Measurements from ENCODE around the gene AFP.
"Not testable (repeated sequence)": the region's sequence is repeated elsewhere in the genome, so short reads cannot be mapped to it uniquely, and the experiment has no call there.

The AFP gene

DNA sequence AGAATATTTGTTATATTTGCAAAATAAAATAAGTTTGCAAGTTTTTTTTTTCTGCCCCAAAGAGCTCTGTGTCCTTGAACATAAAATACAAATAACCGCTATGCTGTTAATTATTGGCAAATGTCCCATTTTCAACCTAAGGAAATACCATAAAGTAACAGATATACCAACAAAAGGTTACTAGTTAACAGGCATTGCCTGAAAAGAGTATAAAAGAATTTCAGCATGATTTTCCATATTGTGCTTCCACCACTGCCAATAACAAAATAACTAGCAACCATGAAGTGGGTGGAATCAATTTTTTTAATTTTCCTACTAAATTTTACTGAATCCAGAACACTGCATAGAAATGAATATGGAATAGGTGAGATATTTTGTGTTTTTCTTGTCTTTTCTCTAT, at the start of gene AFP:
TSS of gene AFP (plus strand) at position 238 of the 400 bp plus-strand sequence. CDS start at position 280, 42 bp downstream.
- no peak for TF ChIP-seq MYC (IDR thresholded peaks at IDR 0.05; ENCODE audit: low read depth, low read length)
- TF ChIP-seq, protein P1, sequence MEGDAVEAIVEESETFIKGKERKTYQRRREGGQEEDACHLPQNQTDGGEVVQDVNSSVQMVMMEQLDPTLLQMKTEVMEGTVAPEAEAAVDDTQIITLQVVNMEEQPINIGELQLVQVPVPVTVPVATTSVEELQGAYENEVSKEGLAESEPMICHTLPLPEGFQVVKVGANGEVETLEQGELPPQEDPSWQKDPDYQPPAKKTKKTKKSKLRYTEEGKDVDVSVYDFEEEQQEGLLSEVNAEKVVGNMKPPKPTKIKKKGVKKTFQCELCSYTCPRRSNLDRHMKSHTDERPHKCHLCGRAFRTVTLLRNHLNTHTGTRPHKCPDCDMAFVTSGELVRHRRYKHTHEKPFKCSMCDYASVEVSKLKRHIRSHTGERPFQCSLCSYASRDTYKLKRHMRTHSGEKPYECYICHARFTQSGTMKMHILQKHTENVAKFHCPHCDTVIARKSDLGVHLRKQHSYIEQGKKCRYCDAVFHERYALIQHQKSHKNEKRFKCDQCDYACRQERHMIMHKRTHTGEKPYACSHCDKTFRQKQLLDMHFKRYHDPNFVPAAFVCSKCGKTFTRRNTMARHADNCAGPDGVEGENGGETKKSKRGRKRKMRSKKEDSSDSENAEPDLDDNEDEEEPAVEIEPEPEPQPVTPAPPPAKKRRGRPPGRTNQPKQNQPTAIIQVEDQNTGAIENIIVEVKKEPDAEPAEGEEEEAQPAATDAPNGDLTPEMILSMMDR (IDR thresholded peaks at IDR 0.05; ENCODE audit: low read depth, low read length) = no peak
- TF ChIP-seq, protein P2, sequence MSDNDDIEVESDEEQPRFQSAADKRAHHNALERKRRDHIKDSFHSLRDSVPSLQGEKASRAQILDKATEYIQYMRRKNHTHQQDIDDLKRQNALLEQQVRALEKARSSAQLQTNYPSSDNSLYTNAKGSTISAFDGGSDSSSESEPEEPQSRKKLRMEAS (IDR thresholded peaks at IDR 0.05; ENCODE audit: low read depth, low read length) = no peak
- no peak for TF ChIP-seq POLR2A (IDR thresholded peaks at IDR 0.05; ENCODE audit: extremely low read depth, insufficient read length)
- no peak within 1 kb of the TSS for H3K4me3 ChIP-seq (ENCODE audit: low read depth, low read length)
- no peak for DNase-seq (ENCODE audit: low read depth)

GRCh38 chr4:73387552-73387951, 48.5 kb upstream of the AFP start:
- H3K4me3 ChIP-seq (ENCODE audit: low read depth, low read length) = no peak overlapping the region
- TF ChIP-seq MYC (IDR thresholded peaks at IDR 0.05; ENCODE audit: low read depth, low read length) (no peak), POLR2A (IDR thresholded peaks at IDR 0.05; ENCODE audit: extremely low read depth, insufficient read length) (no peak)
- TF ChIP-seq, protein P1 (IDR thresholded peaks at IDR 0.05; ENCODE audit: low read depth, low read length) = no peak
- TF ChIP-seq, protein P2 (IDR thresholded peaks at IDR 0.05; ENCODE audit: low read depth, low read length) = no peak
- no peak for DNase-seq (ENCODE audit: low read depth)

DNA sequence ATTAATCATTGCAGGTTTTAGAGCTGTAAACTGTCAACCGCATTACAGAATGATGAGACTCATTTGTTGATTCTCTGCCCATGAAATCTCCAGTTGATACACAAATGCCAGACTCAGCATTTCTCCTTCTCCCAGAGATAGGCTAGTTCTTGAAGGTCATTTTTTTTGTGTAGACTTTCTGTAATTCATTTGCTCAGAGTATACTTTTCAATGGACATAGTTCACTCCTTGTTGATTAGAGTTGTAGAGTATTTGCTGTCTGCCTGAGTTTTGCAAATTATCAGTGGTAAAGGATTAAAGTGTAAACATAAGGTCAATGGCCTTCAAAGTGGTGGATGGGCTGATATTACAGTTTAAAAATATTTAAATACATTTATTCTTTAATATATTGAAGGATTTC, 47.1 kb upstream of the AFP start:
- H3K4me3 ChIP-seq (ENCODE audit: low read depth, low read length) = no peak overlapping the region
- DNase-seq (ENCODE audit: low read depth) = no peak
- TF ChIP-seq, protein P1 (IDR thresholded peaks at IDR 0.05; ENCODE audit: low read depth, low read length) = no peak
- TF ChIP-seq POLR2A (IDR thresholded peaks at IDR 0.05; ENCODE audit: extremely low read depth, insufficient read length) (no peak), MYC (IDR thresholded peaks at IDR 0.05; ENCODE audit: low read depth, low read length) (no peak)
- TF ChIP-seq, protein P2 (IDR thresholded peaks at IDR 0.05; ENCODE audit: low read depth, low read length) = no peak

GRCh38 chr4:73389663-73390062, 46.4 kb upstream of the AFP start:
- not testable (repeated sequence) for DNase-seq (ENCODE audit: low read depth); H3K4me3 ChIP-seq (ENCODE audit: low read depth, low read length)

- H3K4me3 ChIP-seq (ENCODE audit: low read depth, low read length) = no peak overlapping the region
- TF ChIP-seq, protein P2 (IDR thresholded peaks at IDR 0.05; ENCODE audit: low read depth, low read length) = no peak
- TF ChIP-seq, protein P1 (IDR thresholded peaks at IDR 0.05; ENCODE audit: low read depth, low read length) = no peak
- TF ChIP-seq POLR2A (IDR thresholded peaks at IDR 0.05; ENCODE audit: extremely low read depth, insufficient read length) (no peak), MYC (IDR thresholded peaks at IDR 0.05; ENCODE audit: low read depth, low read length) (no peak)
- no peak for DNase-seq (ENCODE audit: low read depth)
These were observed 44.2 kb upstream of the AFP start for GRCh38 chr4:73391774-73392173.

GRCh38 chr4:73392936-73393335, 43.1 kb upstream of the AFP start:
- TF ChIP-seq MYC (IDR thresholded peaks at IDR 0.05; ENCODE audit: low read depth, low read length) (no peak), POLR2A (IDR thresholded peaks at IDR 0.05; ENCODE audit: extremely low read depth, insufficient read length) (no peak)
- TF ChIP-seq, protein P1 (IDR thresholded peaks at IDR 0.05; ENCODE audit: low read depth, low read length) = no peak
- TF ChIP-seq, protein P2 (IDR thresholded peaks at IDR 0.05; ENCODE audit: low read depth, low read length) = no peak
- DNase-seq (ENCODE audit: low read depth) = no peak
- no peak overlapping the region for H3K4me3 ChIP-seq (ENCODE audit: low read depth, low read length)

Measured in NB4 (cell line).